GM12892 (cell line): ENCODE measurements around the gene DOCK2.

Experiments
- POLR2A ChIP-seq: IDR thresholded peaks from 2 replicates; pipeline ENCODE4 v1.6.1; 2011; ENCODE audit warnings: low read depth, low read length, control low read depth
- POLR2AphosphoS5 ChIP-seq: IDR thresholded peaks from 2 replicates; pipeline ENCODE4 v1.6.1; 2011; ENCODE audit warnings: low read depth, low read length, control low read depth
- TAF1 ChIP-seq: IDR thresholded peaks from 2 replicates; pipeline ENCODE4 v1.6.1; 2011; ENCODE audit warnings: low read depth, mild to moderate bottlenecking, control low read depth, low read length, borderline replicate concordance

DNA sequence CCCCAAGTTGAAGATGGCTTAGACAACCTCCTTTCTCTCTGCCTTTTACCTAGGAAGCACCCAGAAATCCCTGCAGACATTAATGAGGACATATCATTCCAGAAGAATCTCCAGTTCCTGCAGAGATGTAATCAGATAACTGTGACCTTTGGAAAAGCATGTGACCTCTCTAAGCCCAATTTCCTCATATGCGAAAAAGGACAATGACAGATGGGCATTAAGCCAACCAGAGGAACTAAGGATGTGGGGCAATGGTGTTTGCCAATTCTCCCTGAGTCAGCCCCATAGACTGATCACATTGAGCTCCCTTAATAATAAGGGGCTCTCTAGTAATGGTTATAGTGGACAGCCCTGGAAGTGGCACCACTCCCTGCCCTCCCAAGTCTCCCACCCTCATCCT, 458.6 kb downstream of the DOCK2 start:
- TF ChIP-seq POLR2AphosphoS5 = no peak
- no peak for TF ChIP-seq TAF1
- no peak for TF ChIP-seq POLR2A
